B cell (primary cell): ENCODE measurements around the gene SLC20A1. TPM values are rescaled to one million over a fixed set of nuclear protein-coding genes. Genes with fewer than 3 reads are reported as not detected.
"Not testable (repeated sequence)": the region's sequence is repeated elsewhere in the genome, so short reads cannot be mapped to it uniquely, and the experiment has no call there.

Experiments
- ATAC-seq: fragments of 200-7000 bp; cut with Tn5 transposase; one replicate; pipeline ENCODE4 v1.10.0; 2021; ENCODE audit warnings: low read depth, mild to moderate bottlenecking, moderate number of reproducible peaks, moderate library complexity
- CTCF ChIA-PET: fragments of 350-600 bp; sonication (Branson Sonifier 250); formaldehyde crosslinking; loops from one replicate; lab custom pipeline; 2021; ENCODE audit warnings: antibody characterized with exemption, inconsistent platforms; lab: Charles Lee
- POLR2A ChIA-PET: fragments of 350-600 bp; sonication (Branson Sonifier 250); formaldehyde crosslinking; loops from one replicate; lab custom pipeline; 2021; ENCODE audit warnings: antibody characterized with exemption; lab: Charles Lee
- DNase-seq: peaks from one replicate; pipeline ENCODE4 v3.0.0; 2013
- H2AFZ ChIP-seq: 2 replicates; pipeline ENCODE4 v1.6.1; 2012; ENCODE audit warnings: mild to moderate bottlenecking, low read depth, low read length; ENCODE audit not compliant: insufficient read depth, poor library complexity, severe bottlenecking
- H3K27ac ChIP-seq, 2 donors: 1 replicate in 1 of 2; 2 replicates in 1 of 2; pipeline ENCODE4 v1.5.1; 2012 to 2013; ENCODE audit warnings: low read length in 2 of 2, mild to moderate bottlenecking in 2 of 2, moderate library complexity in 1 of 2
- H3K27me3 ChIP-seq, 4 experiments: fragments of 200-600 bp in 1 of 4; sonication (generic) in 1 of 4; replicated peaks in 1 of 4; 1 replicate in 2 of 4; 2 replicates in 2 of 4; pipeline versions ENCODE4 v1.6.1 to v1.7.0; 2013 to 2016; ENCODE audit warnings: low read length in 3 of 4, mild to moderate bottlenecking in 2 of 4, mixed read lengths in 1 of 4, moderate library complexity in 1 of 4; ENCODE audit not compliant: insufficient read depth in 4 of 4, control insufficient read depth in 3 of 4; ENCODE audit errors: control extremely low read depth in 1 of 4
- H3K36me3 ChIP-seq, 2 experiments: replicated peaks in 1 of 2; 1 replicate in 1 of 2; 2 replicates in 1 of 2; pipeline versions ENCODE4 v1.6.1 to v1.7.1; 2013; ENCODE audit warnings: low read length in 1 of 2; ENCODE audit not compliant: insufficient read depth in 2 of 2, control insufficient read depth in 1 of 2; ENCODE audit errors: control extremely low read depth in 1 of 2, extremely low read depth in 1 of 2
- H3K4me1 ChIP-seq, 2 donors: fragments of 200-600 bp in 1 of 2; sonication (generic) in 1 of 2; 1 replicate in 1 of 2; 2 replicates in 1 of 2; pipeline versions ENCODE4 v1.5.1 to v1.6.1; 2013 to 2017; ENCODE audit warnings: low read length in 2 of 2; ENCODE audit not compliant: control insufficient read depth in 2 of 2, insufficient read depth in 2 of 2
- H3K4me2 ChIP-seq: replicated peaks from 2 replicates; pipeline ENCODE3; 2012; ENCODE audit warnings: mild to moderate bottlenecking, low read depth, low read length; ENCODE audit not compliant: poor library complexity, severe bottlenecking
- H3K4me3 ChIP-seq, 5 experiments: fragments of 200-600 bp in 1 of 5; sonication (generic) in 1 of 5; 1 replicate in 3 of 5; 2 replicates in 2 of 5; pipeline versions ENCODE4 v1.5.1 to v1.7.0; 2011 to 2016; ENCODE audit warnings: low read length in 4 of 5, mild to moderate bottlenecking in 4 of 5, low read depth in 2 of 5, control low read depth in 1 of 5, moderate library complexity in 1 of 5; ENCODE audit not compliant: insufficient read depth in 1 of 5; ENCODE audit errors: control extremely low read depth in 1 of 5, extremely low read depth in 1 of 5
- H3K79me2 ChIP-seq: fragments of 200-600 bp; sonication (generic); one replicate; pipeline ENCODE4 v1.6.0; 2016; ENCODE audit warnings: low read length; ENCODE audit not compliant: control insufficient read depth, insufficient read depth
- H3K9ac ChIP-seq: fragments of 200-600 bp; sonication (generic); 2 replicates; pipeline ENCODE4 v1.6.1; 2017; ENCODE audit warnings: mild to moderate bottlenecking, low read length, moderate library complexity
- H3K9me3 ChIP-seq, 3 donors: one replicate each; pipeline versions ENCODE4 v1.6.1 to v1.7.1; 2013; ENCODE audit warnings: low read length in 2 of 3; ENCODE audit not compliant: control insufficient read depth in 2 of 3, insufficient read depth in 1 of 3; ENCODE audit errors: control extremely low read depth in 1 of 3
- H4K20me1 ChIP-seq: 2 replicates; pipeline ENCODE4 v1.6.0; 2012; ENCODE audit warnings: mild to moderate bottlenecking, low read length; ENCODE audit not compliant: insufficient read depth, control insufficient read depth, poor library complexity, severe bottlenecking
- H3K27ac Mint-ChIP-seq: one replicate; pipeline ENCODE4 v1.8.0; 2021; ENCODE audit warnings: mixed read lengths
- H3K27me3 Mint-ChIP-seq: one replicate; pipeline ENCODE4 v1.8.0; 2021; ENCODE audit warnings: mixed read lengths
- H3K4me1 Mint-ChIP-seq: one replicate; pipeline ENCODE4 v1.8.0; 2021; ENCODE audit warnings: mixed read lengths
- H3K4me3 Mint-ChIP-seq: one replicate; pipeline ENCODE4 v1.8.0; 2021; ENCODE audit warnings: mixed read lengths
- H3K9me3 Mint-ChIP-seq: one replicate; pipeline ENCODE4 v1.8.0; 2022; ENCODE audit warnings: mixed read lengths; ENCODE audit not compliant: insufficient read depth
- CTCF ChIP-seq: fragments of 200-600 bp; IDR thresholded peaks from one replicate; pipeline ENCODE4 v1.8.0; 2022; ENCODE audit warnings: antibody characterized with exemption, mild to moderate bottlenecking
- WGBS: methylation state at CpG from one replicate; pipeline ENCODE4 v1.1.5; 2013; ENCODE audit warnings: missing lambda C conversion rate; ENCODE audit not compliant: insufficient coverage; 5-methylcytosine and 5-hydroxymethylcytosine counted together
- intact Hi-C: fragments of 100-400 bp; cut with micrococcal nuclease; formaldehyde crosslinking; loops from one replicate; pipeline ENCODE4 v1.10.0; 2022
- polyA plus RNA-seq: library from polyadenylated mRNA; depleted of rRNA; stranded (reverse); fragments of >200 nt; gene quantifications from 2 replicates; pipeline ENCODE4 v1.2.3, GENCODE V29; 2012
- total RNA-seq, 2 donors: library from RNA; stranded (reverse); fragments of 120-200 nt in 1 of 2; gene quantifications; 1 replicate in 1 of 2; 2 replicates in 1 of 2; pipeline versions ENCODE4 v1.2.3 to v1.2.4, GENCODE V29; 2013 to 2022

SLC20A1 gene
- total and polyA plus RNA-seq, 2 donors (not counting 1 experiment from before 2014, with no cell fraction given) = 16.1 to 54.9 TPM

- H3K36me3 ChIP-seq, H3K4me2 ChIP-seq, H3K27ac Mint-ChIP-seq, H3K27ac ChIP-seq, H2AFZ ChIP-seq, H3K9me3 Mint-ChIP-seq, DNase-seq, POLR2A ChIA-PET, H3K79me2 ChIP-seq, H3K27me3 Mint-ChIP-seq, H3K4me3 Mint-ChIP-seq, H3K9me3 ChIP-seq, intact Hi-C loops, CTCF ChIA-PET, ATAC-seq, H3K4me1 Mint-ChIP-seq, H3K9ac ChIP-seq, H3K4me3 ChIP-seq, H4K20me1 ChIP-seq, H3K27me3 ChIP-seq, H3K4me1 ChIP-seq: not testable (repeated sequence)
- no CpG with 5 or more reads among the region's 1 CpG for WGBS
These were observed 33.5 kb upstream of the SLC20A1 start for GRCh38 chr2:112612283-112612682.

DNA sequence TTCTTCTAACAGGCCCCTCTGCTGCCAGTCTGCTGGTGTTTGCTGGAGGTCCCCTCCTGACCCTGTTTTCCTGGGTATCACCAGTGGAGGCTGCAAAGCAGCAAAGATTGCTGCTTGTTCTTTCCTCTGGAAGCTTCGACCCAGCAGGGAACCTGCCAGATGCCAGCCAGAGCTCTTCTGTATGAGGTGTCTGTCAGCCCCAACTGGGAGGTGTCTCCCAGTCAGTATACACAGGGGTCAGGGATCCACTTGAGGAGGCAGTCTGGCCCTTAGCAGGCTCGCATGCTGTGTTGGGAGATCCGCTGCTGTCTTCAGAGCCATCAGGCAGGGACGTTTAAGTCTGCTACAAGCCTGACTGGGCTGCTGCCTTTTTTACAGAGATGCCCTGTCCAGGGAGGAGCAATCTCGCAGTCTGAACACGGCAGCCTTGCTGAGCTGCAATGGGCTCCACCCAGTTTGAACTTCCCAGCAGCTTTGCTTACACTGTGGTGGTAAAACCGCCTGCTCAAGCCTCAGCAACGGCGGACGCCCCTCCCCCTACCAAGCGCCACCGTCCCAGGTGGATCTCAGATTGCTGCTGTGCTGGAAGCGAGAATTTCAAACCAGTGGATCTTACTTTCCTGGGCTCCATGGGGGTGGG, 31.4 kb upstream of the SLC20A1 start:
- Histone ChIP-seq H3K9ac (no peak overlapping the region), H3K4me3 (no peak overlapping the region), H3K27me3 (peaks cover 0 to 3% (median 0%) of the 10 kb centered on the region in 4 experiments), H3K36me3 (no peaks in the 10 kb centered on the region), H3K4me1 (no peaks in the 10 kb centered on the region), H2AFZ (no peak overlapping the region), H3K9me3 (no peaks in the 10 kb centered on the region), H3K79me2 (no peaks in the 10 kb centered on the region), H4K20me1 (no peaks in the 10 kb centered on the region), H3K27ac (no peak overlapping the region), H3K4me2 (no peak overlapping the region)
- WGBS = 85% methylated on average over 13 of the region's 13 CpGs
- DNase-seq = no peak
- no peak for ATAC-seq
- no peak for TF ChIP-seq CTCF
- H3K27ac Mint-ChIP-seq = no peak overlapping the region
- ChIA-PET POLR2A (no interaction called here), CTCF (interaction anchor here (0.9 kb wide), 1 partner anchor 14 kb away, joined by 3 read pairs; no protein-coding TSS in a partner anchor)
- intact Hi-C loops = no loop called here
- no peaks in the 10 kb centered on the region for H3K9me3 Mint-ChIP-seq
- no peaks in the 10 kb centered on the region for H3K4me1 Mint-ChIP-seq
- peaks cover 8% of the 10 kb centered on the region for H3K27me3 Mint-ChIP-seq
- no peak overlapping the region for H3K4me3 Mint-ChIP-seq
